ENCODE results near the gene TTC28.

DNA sequence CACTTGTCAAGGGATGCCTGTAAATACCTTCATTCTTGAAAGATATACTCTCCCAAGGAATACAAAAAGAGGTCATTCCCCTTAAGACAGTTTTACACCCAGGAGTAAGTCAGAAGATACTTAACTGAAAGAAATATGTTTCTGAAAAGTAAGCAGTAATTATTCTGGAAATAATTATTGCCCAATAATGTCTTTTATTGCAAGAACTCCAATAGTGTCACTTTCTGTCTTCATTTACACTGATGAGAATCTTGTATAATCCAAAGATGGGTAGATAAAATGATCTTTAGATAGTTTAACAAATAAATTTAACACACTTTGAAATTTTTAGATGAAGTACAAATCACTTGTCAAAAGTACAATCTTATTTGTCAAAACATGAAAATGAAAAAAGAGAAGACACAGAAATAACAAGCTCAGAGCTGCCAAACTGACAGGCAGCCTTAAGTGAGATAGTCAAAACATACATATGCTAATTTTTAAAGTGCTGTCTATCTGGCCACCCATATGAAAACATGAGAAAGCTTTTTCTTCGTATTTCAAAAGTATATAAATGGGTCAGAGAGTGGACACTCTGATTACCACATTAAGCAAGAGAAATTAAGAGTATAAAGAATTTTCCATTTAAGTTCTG is 225.1 kb downstream of the TTC28 start:
- TF ChIP-seq CTCF (IDR thresholded peaks at IDR 0.05; ENCODE audit: low read depth, low read length) (no peak), MYC (IDR thresholded peaks at IDR 0.05; ENCODE audit: low read depth, low read length) (no peak), MAX (IDR thresholded peaks at IDR 0.05; ENCODE audit: low read depth, low read length) (no peak)

Measured in NB4 (cell line).